Colonic mucosa (tissue), 4 donors: Measurements from ENCODE around the gene AGRN. TPM values are rescaled to one million over a fixed set of nuclear protein-coding genes. Genes with fewer than 3 reads are reported as not detected.

Source experiments
- DNase-seq: peaks from one replicate; pipeline ENCODE4 v3.0.0-alpha.2; 2020
- H3K27ac ChIP-seq: fragments of 200-600 bp; one replicate; pipeline ENCODE4 v1.8.0; 2021
- H3K27me3 ChIP-seq: fragments of 200-600 bp; one replicate; pipeline ENCODE4 v1.8.0; 2021
- H3K36me3 ChIP-seq: fragments of 200-600 bp; one replicate; pipeline ENCODE4 v1.8.0; 2021
- H3K4me1 ChIP-seq: fragments of 200-600 bp; one replicate; pipeline ENCODE4 v1.8.0; 2021; ENCODE audit warnings: mild to moderate bottlenecking
- H3K4me3 ChIP-seq: fragments of 200-600 bp; one replicate; pipeline ENCODE4 v1.8.0; 2021
- H3K9ac ChIP-seq, 2 donors: one replicate each; pipeline ENCODE4 v1.7.0; 2013; ENCODE audit warnings: control low read depth in 2 of 2, low read depth in 2 of 2, low read length in 2 of 2
- H3K9me3 ChIP-seq: fragments of 200-600 bp; one replicate; pipeline ENCODE4 v1.8.0; 2021
- intact Hi-C: fragments of 100-400 bp; cut with DNase I; formaldehyde crosslinking; loops from one replicate; pipeline ENCODE4 v1.14.1; 2022
- total RNA-seq, 2 donors: library from RNA; stranded (reverse); fragmentation: NEBNext Ultra II Directional in 1 of 2; extraction: Animal tissue kit (Norgen Biotek cat#: 25700) in 1 of 2; gene quantifications; one replicate each; pipeline ENCODE4 v1.2.1, GENCODE V29; 2021
- TF ChIP-seq, protein P1 (sequence below): fragments of 200-600 bp; IDR thresholded peaks from one replicate; pipeline ENCODE4 v1.8.0; 2022; ENCODE audit warnings: antibody characterized with exemption, mild to moderate bottlenecking
- donor health status: healthy.
- donor health status: DM: no; HTN: no; CAD: no.
- donor health status: DM: no; HTN: no; CAD: no.

Gene AGRN
- total RNA-seq, 2 donors from 2014 or later, result 68.1 to 106 TPM

DNA sequence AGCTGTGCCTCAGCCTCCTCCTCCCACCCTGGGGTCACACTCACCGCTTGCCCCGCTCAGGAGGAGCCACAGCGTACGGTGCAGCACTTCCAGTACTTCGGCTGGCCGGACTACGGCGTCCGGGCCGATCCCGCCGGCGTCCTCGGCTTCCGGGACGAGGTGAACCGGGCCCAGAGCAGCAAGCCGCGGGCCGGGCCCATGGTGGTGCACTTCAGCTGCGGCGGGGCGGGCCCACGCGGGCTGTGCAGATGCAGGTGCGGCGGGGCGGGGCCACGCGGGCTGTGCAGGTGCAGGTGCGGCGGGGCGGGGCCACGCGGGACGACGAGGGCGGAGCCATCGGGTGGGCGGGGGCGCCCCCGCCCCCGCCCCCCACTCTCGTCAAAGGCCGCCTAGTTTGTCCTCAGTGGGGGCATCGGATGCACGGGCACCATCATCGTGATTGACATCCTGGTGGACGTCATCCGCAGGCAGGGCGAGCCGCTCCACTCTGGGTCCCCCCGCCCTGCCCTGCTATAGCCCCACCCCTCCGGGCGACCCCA lies 48.7 kb downstream of the AGRN start:
- H3K27ac ChIP-seq, result peak overlapping the region; percentile 67
- intact Hi-C loops, result no loop called here
- H3K36me3 ChIP-seq, result no peaks in the 10 kb centered on the region
- H3K9me3 ChIP-seq, result no peaks in the 10 kb centered on the region
- H3K4me3 ChIP-seq, result peak overlapping the region; percentile 38
- TF ChIP-seq, protein P1, sequence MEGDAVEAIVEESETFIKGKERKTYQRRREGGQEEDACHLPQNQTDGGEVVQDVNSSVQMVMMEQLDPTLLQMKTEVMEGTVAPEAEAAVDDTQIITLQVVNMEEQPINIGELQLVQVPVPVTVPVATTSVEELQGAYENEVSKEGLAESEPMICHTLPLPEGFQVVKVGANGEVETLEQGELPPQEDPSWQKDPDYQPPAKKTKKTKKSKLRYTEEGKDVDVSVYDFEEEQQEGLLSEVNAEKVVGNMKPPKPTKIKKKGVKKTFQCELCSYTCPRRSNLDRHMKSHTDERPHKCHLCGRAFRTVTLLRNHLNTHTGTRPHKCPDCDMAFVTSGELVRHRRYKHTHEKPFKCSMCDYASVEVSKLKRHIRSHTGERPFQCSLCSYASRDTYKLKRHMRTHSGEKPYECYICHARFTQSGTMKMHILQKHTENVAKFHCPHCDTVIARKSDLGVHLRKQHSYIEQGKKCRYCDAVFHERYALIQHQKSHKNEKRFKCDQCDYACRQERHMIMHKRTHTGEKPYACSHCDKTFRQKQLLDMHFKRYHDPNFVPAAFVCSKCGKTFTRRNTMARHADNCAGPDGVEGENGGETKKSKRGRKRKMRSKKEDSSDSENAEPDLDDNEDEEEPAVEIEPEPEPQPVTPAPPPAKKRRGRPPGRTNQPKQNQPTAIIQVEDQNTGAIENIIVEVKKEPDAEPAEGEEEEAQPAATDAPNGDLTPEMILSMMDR, result no peak
- H3K9ac ChIP-seq, result peak overlapping the region; percentile 59 to 69
- peak; percentile 87 for DNase-seq
- H3K4me1 ChIP-seq, result peaks cover 8% of the 10 kb centered on the region
- H3K27me3 ChIP-seq, result peaks cover 7% of the 10 kb centered on the region

DNA sequence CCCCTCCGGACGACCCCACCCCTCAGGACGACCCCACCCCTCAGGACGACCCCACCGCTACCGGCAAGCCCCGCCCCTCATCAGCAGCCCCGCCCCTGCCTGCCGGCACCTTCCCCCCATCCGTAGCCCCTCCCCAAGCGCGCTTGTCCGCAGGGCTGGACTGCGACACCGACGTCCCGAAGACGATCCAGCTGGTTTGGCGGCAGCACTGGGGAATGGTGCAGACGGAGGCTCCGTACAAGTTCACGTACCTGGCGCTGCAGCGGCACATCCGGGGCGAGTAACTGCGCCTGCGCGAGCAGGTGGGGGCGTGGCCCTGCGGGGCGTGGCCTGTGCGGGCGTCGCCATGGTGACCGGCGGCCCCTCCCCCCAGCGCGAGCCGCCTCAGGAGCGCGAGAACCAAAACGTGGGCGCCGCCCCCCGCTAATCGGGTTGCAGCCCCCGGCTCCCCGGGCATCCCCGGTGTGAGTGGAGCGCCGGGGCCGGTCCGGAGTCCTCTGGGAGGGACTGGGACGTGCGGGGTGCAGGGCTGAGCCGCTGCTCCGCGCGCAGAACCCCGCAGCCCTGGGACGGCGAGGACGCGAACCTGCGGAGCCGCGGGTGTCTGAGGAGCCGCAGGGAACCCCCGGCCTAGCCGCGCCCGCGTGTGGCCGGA lies 49.3 kb downstream of the AGRN start:
- H3K9me3 ChIP-seq, result no peaks in the 10 kb centered on the region
- intact Hi-C loops, result no loop called here
- peak overlapping the region; percentile 38 for H3K4me3 ChIP-seq
- H3K27me3 ChIP-seq, result peaks cover 6% of the 10 kb centered on the region
- H3K9ac ChIP-seq, result peak overlapping the region in 1 of 2 donors; percentile 54
- H3K4me1 ChIP-seq, result peaks cover 2% of the 10 kb centered on the region
- no peaks in the 10 kb centered on the region for H3K36me3 ChIP-seq
- TF ChIP-seq, protein P1, result no peak
- peak overlapping the region; percentile 67 for H3K27ac ChIP-seq
- DNase-seq, result peak; percentile 90

DNA sequence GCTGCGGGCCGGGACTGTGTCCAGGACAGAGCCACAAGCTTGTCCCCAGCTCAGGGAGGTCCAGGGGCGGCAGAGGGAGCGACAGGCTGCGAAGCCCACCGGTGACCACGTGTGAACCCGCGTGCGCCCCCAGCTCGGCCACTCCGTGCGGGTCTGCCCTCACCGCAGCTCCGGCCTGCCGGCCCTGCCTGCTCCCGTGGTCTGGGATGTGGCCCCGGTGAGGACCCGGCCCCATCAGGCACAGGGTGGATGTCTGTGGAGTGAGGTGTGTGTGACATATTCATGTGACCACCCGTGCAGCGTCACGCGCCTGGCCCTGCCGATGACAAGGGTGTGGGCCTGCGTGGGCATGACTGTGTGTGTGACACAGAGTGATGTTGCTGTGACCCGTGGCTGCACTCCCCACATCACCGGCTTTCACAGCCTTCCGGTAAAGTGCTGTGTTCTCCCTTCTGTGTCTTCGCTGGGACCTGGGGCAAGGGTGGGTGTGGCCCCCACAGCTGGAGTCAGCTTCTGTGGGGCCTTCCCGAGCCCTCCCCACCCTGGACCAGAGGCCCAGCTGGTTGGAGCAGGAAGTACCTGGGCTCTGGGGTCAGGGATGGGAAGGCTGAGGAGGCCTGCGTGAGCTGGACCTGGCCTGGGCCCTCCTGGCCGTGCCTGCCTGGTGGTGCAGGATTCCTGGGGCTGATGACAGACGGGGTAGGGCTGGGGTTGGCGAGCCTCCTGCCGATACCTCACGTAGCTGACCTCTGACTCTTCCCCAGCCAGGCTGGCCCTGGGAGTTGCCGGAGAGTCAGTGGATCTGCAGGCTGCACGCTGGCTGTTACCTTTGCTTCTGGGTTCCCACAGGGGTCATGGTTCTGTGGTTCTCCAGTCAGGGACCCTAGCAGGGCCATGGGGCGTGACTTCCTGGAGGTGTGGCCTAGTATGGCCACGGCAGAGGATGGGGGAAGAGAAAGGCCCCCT lies 50.1 kb downstream of the AGRN start:
- TF ChIP-seq, protein P1, result no peak
- peaks cover 5% of the 10 kb centered on the region for H3K4me1 ChIP-seq
- H3K9ac ChIP-seq, result peak overlapping the region in 1 of 2 donors; percentile 24
- intact Hi-C loops, result no loop called here
- H3K9me3 ChIP-seq, result no peaks in the 10 kb centered on the region
- peaks cover 4% of the 10 kb centered on the region for H3K27me3 ChIP-seq
- no peak overlapping the region for H3K27ac ChIP-seq
- no peaks in the 10 kb centered on the region for H3K36me3 ChIP-seq
- peak overlapping the region; percentile 38 for H3K4me3 ChIP-seq
- DNase-seq, result no peak

DNA sequence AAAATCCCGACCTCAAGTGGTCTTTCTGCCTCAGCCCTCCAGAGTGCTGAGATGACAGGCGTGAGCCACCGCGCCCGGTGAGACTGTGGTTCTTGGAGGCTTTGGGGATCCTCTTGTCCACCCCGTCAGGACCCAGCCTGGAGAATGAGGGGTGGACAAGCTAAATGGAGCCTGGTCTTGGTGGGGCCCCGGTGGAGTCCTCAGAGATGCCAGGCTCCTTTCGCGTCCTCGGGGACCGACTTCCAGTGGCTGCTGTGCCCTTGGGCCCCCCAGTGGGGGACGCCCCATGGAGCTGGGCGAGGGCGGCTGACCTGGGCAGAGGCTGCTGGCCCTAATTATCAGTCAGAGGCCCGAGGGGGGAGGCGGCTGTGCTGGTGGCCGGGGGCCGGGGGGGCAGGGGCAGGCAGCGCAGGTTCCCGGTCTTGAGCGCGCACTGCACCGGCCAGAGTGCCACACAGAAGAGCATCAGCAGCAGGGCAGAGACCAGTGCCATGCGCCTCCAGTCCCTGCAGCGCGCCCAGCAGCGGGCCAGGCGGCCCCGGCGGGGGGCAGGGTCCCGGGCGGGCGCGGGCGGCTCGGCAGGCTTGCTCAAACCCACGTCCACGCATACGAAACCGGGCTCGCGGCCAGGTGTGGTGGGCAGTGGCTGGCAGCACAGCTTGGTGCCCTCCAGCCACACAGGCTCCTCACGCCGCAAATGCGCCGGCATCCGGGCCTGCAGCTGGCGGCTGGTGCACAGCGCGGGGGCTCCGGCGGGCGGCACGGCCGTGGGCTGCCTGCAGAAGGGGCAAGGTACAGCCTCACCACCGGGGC lies 51.8 kb downstream of the AGRN start:
- intact Hi-C loops, result no loop called here
- no peaks in the 10 kb centered on the region for H3K9me3 ChIP-seq
- no peaks in the 10 kb centered on the region for H3K36me3 ChIP-seq
- peaks cover 5% of the 10 kb centered on the region for H3K4me1 ChIP-seq
- TF ChIP-seq, protein P1, result no peak
- no peak overlapping the region for H3K27ac ChIP-seq
- peaks cover 4% of the 10 kb centered on the region for H3K27me3 ChIP-seq
- H3K9ac ChIP-seq, result no peak overlapping the region
- no peak overlapping the region for H3K4me3 ChIP-seq
- no peak for DNase-seq
